Colonic mucosa (tissue), 4 donors: ENCODE measurements around the gene CCDC54. TPM values are rescaled to one million over a fixed set of nuclear protein-coding genes. Genes with fewer than 3 reads are reported as not detected.

Source experiments
- DNase-seq: peaks from one replicate; pipeline ENCODE4 v3.0.0-alpha.2; 2020
- H3K27ac ChIP-seq: fragments of 200-600 bp; one replicate; pipeline ENCODE4 v1.8.0; 2021
- H3K27me3 ChIP-seq: fragments of 200-600 bp; one replicate; pipeline ENCODE4 v1.8.0; 2021
- H3K36me3 ChIP-seq: fragments of 200-600 bp; one replicate; pipeline ENCODE4 v1.8.0; 2021
- H3K4me1 ChIP-seq: fragments of 200-600 bp; one replicate; pipeline ENCODE4 v1.8.0; 2021; ENCODE audit warnings: mild to moderate bottlenecking
- H3K4me3 ChIP-seq: fragments of 200-600 bp; one replicate; pipeline ENCODE4 v1.8.0; 2021
- H3K9ac ChIP-seq, 2 donors: one replicate each; pipeline ENCODE4 v1.7.0; 2013; ENCODE audit warnings: control low read depth in 2 of 2, low read depth in 2 of 2, low read length in 2 of 2
- H3K9me3 ChIP-seq: fragments of 200-600 bp; one replicate; pipeline ENCODE4 v1.8.0; 2021
- intact Hi-C: fragments of 100-400 bp; cut with DNase I; formaldehyde crosslinking; loops from one replicate; pipeline ENCODE4 v1.14.1; 2022
- total RNA-seq, 2 donors: library from RNA; stranded (reverse); fragmentation: NEBNext Ultra II Directional in 1 of 2; extraction: Animal tissue kit (Norgen Biotek cat#: 25700) in 1 of 2; gene quantifications; one replicate each; pipeline ENCODE4 v1.2.1, GENCODE V29; 2021
- TF ChIP-seq, protein P1 (sequence below): fragments of 200-600 bp; IDR thresholded peaks from one replicate; pipeline ENCODE4 v1.8.0; 2022; ENCODE audit warnings: antibody characterized with exemption, mild to moderate bottlenecking
- donor health status: healthy.
- donor health status: DM: no; HTN: no; CAD: no.
- donor health status: DM: no; HTN: no; CAD: no.

Gene CCDC54
- total RNA-seq, 2 donors from 2014 or later = not detected

DNA sequence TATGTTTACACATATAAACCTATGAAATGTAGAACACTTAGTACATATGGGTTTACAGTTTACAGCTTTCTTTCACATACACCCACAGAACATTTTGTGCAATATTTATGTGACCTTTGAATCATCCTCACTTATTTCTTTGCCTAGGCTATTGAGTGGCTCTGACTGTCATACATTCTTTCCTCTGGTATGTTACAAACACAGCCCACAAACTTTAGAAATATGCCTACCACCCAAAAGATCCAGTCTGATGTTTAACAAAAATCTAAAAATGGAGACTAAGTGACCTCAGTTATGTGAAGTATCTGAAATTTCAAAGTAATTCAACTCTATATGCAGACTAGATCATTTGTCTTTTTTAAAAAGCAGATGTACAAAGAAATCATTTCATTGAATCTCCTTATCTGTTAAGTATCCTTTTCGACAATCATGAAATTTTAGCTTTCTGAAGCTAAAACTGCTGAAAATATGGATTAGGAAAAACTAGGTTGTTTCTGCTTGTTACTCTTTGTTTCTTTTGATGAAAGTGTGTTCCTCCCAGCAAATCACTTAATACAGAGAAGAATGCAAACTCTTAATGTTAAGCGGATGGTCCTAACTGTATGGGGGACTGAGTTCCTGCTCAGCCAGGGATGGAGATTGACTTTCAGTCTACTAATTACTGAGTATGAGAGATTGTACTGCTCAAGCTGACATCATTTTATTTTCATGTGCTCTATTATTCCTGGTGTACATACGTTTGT lies 27.7 kb downstream of the CCDC54 start:
- Histone ChIP-seq H3K4me1 (no peaks in the 10 kb centered on the region), H3K4me3 (no peak overlapping the region), H3K9ac (no peak overlapping the region), H3K36me3 (no peaks in the 10 kb centered on the region), H3K9me3 (no peaks in the 10 kb centered on the region), H3K27ac (no peak overlapping the region), H3K27me3 (no peaks in the 10 kb centered on the region)
- TF ChIP-seq, protein P1, sequence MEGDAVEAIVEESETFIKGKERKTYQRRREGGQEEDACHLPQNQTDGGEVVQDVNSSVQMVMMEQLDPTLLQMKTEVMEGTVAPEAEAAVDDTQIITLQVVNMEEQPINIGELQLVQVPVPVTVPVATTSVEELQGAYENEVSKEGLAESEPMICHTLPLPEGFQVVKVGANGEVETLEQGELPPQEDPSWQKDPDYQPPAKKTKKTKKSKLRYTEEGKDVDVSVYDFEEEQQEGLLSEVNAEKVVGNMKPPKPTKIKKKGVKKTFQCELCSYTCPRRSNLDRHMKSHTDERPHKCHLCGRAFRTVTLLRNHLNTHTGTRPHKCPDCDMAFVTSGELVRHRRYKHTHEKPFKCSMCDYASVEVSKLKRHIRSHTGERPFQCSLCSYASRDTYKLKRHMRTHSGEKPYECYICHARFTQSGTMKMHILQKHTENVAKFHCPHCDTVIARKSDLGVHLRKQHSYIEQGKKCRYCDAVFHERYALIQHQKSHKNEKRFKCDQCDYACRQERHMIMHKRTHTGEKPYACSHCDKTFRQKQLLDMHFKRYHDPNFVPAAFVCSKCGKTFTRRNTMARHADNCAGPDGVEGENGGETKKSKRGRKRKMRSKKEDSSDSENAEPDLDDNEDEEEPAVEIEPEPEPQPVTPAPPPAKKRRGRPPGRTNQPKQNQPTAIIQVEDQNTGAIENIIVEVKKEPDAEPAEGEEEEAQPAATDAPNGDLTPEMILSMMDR = no peak
- DNase-seq = no peak
- intact Hi-C loops = no loop called here

DNA sequence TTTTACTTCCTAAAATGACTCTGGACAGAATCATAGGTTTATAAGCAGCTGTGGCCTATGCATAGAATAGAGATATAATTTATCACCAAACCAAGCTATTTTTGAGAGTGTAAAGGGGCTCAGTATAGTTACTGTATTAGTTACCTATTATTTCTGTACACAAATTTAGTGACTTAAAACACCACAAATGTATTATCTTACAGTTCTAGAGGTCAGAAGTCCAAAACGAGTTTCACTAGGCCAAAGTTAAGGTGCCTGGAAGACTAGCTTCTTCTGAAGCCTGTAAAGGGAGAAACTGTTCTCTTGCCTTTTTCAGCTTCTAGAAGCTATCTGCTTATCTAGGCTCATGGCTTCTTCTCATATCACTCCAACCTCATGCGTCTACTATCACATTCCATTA lies 30.1 kb downstream of the CCDC54 start:
- DNase-seq = no peak
- H3K27ac ChIP-seq = no peak overlapping the region
- H3K9me3 ChIP-seq = no peaks in the 10 kb centered on the region
- intact Hi-C loops = no loop called here
- no peak overlapping the region for H3K4me3 ChIP-seq
- TF ChIP-seq, protein P1 = no peak
- no peaks in the 10 kb centered on the region for H3K27me3 ChIP-seq
- H3K9ac ChIP-seq = no peak overlapping the region
- no peaks in the 10 kb centered on the region for H3K4me1 ChIP-seq
- H3K36me3 ChIP-seq = no peaks in the 10 kb centered on the region

DNA sequence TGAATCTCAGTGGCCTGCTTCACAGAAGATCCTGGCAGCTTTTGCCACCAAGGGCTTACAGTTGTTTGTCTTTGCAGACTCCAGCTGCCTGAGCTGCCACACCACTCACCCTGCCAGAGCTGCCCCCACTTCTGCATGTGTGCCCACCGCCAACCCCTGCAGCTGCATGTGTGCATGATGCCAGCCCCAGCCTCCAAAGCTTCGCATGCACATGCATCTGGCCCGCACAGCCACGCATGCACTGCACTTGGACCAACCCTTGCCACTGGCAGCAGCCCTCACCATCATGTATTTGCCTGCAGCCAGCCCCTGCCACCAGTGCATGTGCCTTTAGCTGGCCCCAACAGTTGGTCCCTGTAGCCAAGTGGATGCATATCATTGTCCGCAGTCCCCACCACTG lies 31.3 kb downstream of the CCDC54 start:
- DNase-seq = no peak
- TF ChIP-seq, protein P1 = no peak
- intact Hi-C loops = no loop called here
- Histone ChIP-seq H3K27ac (no peak overlapping the region), H3K36me3 (no peaks in the 10 kb centered on the region), H3K4me3 (no peak overlapping the region), H3K27me3 (no peaks in the 10 kb centered on the region), H3K9me3 (no peaks in the 10 kb centered on the region), H3K9ac (no peak overlapping the region), H3K4me1 (no peaks in the 10 kb centered on the region)

DNA sequence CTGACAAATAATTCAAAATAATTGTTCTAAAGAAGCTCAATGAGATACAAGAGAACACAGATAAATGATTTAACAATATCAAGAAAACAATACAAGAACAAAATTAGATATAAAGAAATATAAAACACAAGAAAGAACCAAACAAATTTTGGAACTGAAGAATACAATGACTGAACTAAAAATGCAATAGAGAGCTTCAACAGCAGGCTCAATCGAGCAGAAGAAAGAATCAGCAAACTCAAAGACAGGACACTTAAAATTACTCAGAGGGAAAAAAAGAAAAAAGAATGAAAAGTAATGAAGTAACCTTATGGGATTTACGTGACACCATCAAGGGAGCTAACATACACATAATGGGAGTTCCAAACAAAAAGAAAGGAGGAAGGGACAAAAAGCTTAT lies 32.1 kb downstream of the CCDC54 start:
- TF ChIP-seq, protein P1 = no peak
- Histone ChIP-seq H3K27me3 (no peaks in the 10 kb centered on the region), H3K9me3 (no peaks in the 10 kb centered on the region), H3K4me3 (no peak overlapping the region), H3K9ac (no peak overlapping the region), H3K27ac (no peak overlapping the region), H3K36me3 (no peaks in the 10 kb centered on the region), H3K4me1 (no peaks in the 10 kb centered on the region)
- no peak for DNase-seq
- intact Hi-C loops = no loop called here

DNA sequence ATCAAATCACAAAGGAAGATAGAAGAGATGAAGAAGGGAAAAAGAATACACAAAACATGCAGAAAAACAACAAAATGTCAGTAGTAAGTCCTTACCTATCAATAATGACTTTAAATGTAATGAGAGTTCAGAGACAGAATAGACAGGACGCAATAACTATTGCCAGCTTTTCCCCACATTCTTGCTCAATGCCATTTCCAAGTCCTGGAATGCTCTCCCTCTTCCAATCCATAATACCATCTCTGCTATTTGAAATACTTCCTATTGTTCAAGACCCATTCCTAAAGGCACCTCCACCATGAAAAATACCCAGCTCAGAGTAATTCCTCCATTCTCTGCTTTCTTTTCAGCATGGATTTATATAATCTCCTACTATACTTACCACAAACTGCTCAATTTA lies 33.4 kb downstream of the CCDC54 start:
- Histone ChIP-seq H3K4me3 (no peak overlapping the region), H3K4me1 (no peaks in the 10 kb centered on the region), H3K27me3 (no peaks in the 10 kb centered on the region), H3K27ac (no peak overlapping the region), H3K9me3 (no peaks in the 10 kb centered on the region), H3K9ac (no peak overlapping the region), H3K36me3 (no peaks in the 10 kb centered on the region)
- TF ChIP-seq, protein P1 = no peak
- no peak for DNase-seq
- intact Hi-C loops = no loop called here
